ENCODE data around the gene RGS12. TPM values are rescaled to one million over a fixed set of nuclear protein-coding genes. Genes with fewer than 3 reads are reported as not detected.

RGS12 gene
- total RNA-seq, 1 experiment from 2014 or later: 4.7 TPM

- H3K36me3 ChIP-seq (ENCODE audit: insufficient read depth, low read length): no peaks in the 10 kb centered on the region
- no peak overlapping the region for H2AFZ ChIP-seq (ENCODE audit: low read length)
- no peaks in the 10 kb centered on the region for H3K9me2 ChIP-seq (replicated peaks; ENCODE audit: insufficient read depth, low read length)
- no peaks in the 10 kb centered on the region for H3K27me3 ChIP-seq (ENCODE audit: low read length)
- H3K9me3 ChIP-seq (ENCODE audit: low read length): no peaks in the 10 kb centered on the region
- H3K4me1 ChIP-seq (ENCODE audit: low read length): no peaks in the 10 kb centered on the region
- no peak overlapping the region for H3K4me3 ChIP-seq (ENCODE audit: low read length)
- no peaks in the 10 kb centered on the region for H4K20me1 ChIP-seq (ENCODE audit: insufficient read depth, low read depth, low read length)
- no peak overlapping the region for H3K4me2 ChIP-seq (ENCODE audit: low read depth, low read length, poor library complexity, severe bottlenecking)
- no peak overlapping the region for H3K27ac ChIP-seq (ENCODE audit: low read length)
- H3K79me2 ChIP-seq (ENCODE audit: low read length): no peaks in the 10 kb centered on the region
- no peak for DNase-seq
- H3K9ac ChIP-seq (ENCODE audit: low read length): no peak overlapping the region
These were observed 22.7 kb downstream of the RGS12 start for GRCh38 chr4:3315566-3315965.

- Histone ChIP-seq H3K9ac (ENCODE audit: low read length) (no peak overlapping the region), H3K27me3 (ENCODE audit: low read length) (no peaks in the 10 kb centered on the region), H3K79me2 (ENCODE audit: low read length) (no peaks in the 10 kb centered on the region), H4K20me1 (ENCODE audit: insufficient read depth, low read depth, low read length) (no peaks in the 10 kb centered on the region), H3K4me3 (ENCODE audit: low read length) (no peak overlapping the region), H3K9me2 (replicated peaks; ENCODE audit: insufficient read depth, low read length) (no peaks in the 10 kb centered on the region), H3K27ac (ENCODE audit: low read length) (no peak overlapping the region), H2AFZ (ENCODE audit: low read length) (no peak overlapping the region), H3K4me1 (ENCODE audit: low read length) (no peaks in the 10 kb centered on the region), H3K9me3 (ENCODE audit: low read length) (no peaks in the 10 kb centered on the region), H3K4me2 (ENCODE audit: low read depth, low read length, poor library complexity, severe bottlenecking) (no peak overlapping the region), H3K36me3 (ENCODE audit: insufficient read depth, low read length) (no peaks in the 10 kb centered on the region)
- DNase-seq: no peak
These were observed 23.3 kb downstream of the RGS12 start for GRCh38 chr4:3316146-3316545.

DNA sequence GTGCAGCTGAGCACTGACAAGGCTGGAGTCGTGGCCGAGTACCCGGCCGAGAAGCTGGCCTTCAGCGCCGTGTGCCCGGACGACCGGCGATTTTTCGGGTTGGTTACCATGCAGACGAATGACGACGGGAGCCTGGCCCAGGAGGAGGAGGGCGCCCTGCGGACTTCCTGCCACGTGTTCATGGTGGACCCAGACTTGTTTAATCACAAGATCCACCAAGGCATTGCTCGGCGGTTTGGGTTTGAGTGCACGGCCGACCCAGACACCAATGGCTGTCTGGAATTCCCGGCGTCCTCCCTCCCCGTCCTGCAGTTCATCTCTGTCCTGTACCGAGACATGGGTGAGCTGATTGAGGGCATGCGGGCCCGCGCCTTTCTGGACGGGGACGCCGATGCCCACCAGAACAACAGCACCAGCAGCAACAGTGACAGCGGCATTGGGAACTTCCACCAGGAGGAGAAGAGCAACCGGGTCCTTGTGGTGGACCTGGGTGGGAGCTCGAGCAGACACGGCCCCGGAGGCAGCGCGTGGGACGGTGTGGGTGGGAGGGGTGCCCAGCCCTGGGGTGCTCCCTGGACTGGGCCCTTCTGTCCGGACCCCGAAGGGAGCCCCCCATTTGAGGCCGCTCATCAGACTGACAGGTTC is 24.3 kb downstream of the RGS12 start:
- Histone ChIP-seq H4K20me1 (ENCODE audit: insufficient read depth, low read depth, low read length) (no peaks in the 10 kb centered on the region), H2AFZ (ENCODE audit: low read length) (no peak overlapping the region), H3K79me2 (ENCODE audit: low read length) (no peaks in the 10 kb centered on the region), H3K9me3 (ENCODE audit: low read length) (no peaks in the 10 kb centered on the region), H3K36me3 (ENCODE audit: insufficient read depth, low read length) (no peaks in the 10 kb centered on the region), H3K4me3 (ENCODE audit: low read length) (no peak overlapping the region), H3K9me2 (replicated peaks; ENCODE audit: insufficient read depth, low read length) (no peaks in the 10 kb centered on the region), H3K27me3 (ENCODE audit: low read length) (no peaks in the 10 kb centered on the region), H3K4me1 (ENCODE audit: low read length) (peaks cover 6% of the 10 kb centered on the region), H3K9ac (ENCODE audit: low read length) (no peak overlapping the region), H3K27ac (ENCODE audit: low read length) (no peak overlapping the region), H3K4me2 (ENCODE audit: low read depth, low read length, poor library complexity, severe bottlenecking) (no peak overlapping the region)
- no peak for DNase-seq

GRCh38 chr4:3317656-3318211 is 24.9 kb downstream of the RGS12 start:
- no peaks in the 10 kb centered on the region for H3K27me3 ChIP-seq (ENCODE audit: low read length)
- no peak overlapping the region for H2AFZ ChIP-seq (ENCODE audit: low read length)
- H4K20me1 ChIP-seq (ENCODE audit: insufficient read depth, low read depth, low read length): no peaks in the 10 kb centered on the region
- H3K27ac ChIP-seq (ENCODE audit: low read length): no peak overlapping the region
- no peak for DNase-seq
- H3K4me3 ChIP-seq (ENCODE audit: low read length): no peak overlapping the region
- H3K9me2 ChIP-seq (replicated peaks; ENCODE audit: insufficient read depth, low read length): no peaks in the 10 kb centered on the region
- H3K9me3 ChIP-seq (ENCODE audit: low read length): no peaks in the 10 kb centered on the region
- peaks cover 6% of the 10 kb centered on the region for H3K4me1 ChIP-seq (ENCODE audit: low read length)
- no peak overlapping the region for H3K9ac ChIP-seq (ENCODE audit: low read length)
- H3K4me2 ChIP-seq (ENCODE audit: low read depth, low read length, poor library complexity, severe bottlenecking): no peak overlapping the region
- H3K79me2 ChIP-seq (ENCODE audit: low read length): no peaks in the 10 kb centered on the region
- no peaks in the 10 kb centered on the region for H3K36me3 ChIP-seq (ENCODE audit: insufficient read depth, low read length)

GRCh38 chr4:3318561-3319021 is 25.8 kb downstream of the RGS12 start:
- Histone ChIP-seq H3K36me3 (ENCODE audit: insufficient read depth, low read length) (no peaks in the 10 kb centered on the region), H3K27ac (ENCODE audit: low read length) (no peak overlapping the region), H3K9me2 (replicated peaks; ENCODE audit: insufficient read depth, low read length) (no peaks in the 10 kb centered on the region), H3K4me1 (ENCODE audit: low read length) (peaks cover 6% of the 10 kb centered on the region), H3K27me3 (ENCODE audit: low read length) (no peaks in the 10 kb centered on the region), H3K79me2 (ENCODE audit: low read length) (no peaks in the 10 kb centered on the region), H3K9me3 (ENCODE audit: low read length) (no peaks in the 10 kb centered on the region), H3K9ac (ENCODE audit: low read length) (no peak overlapping the region), H4K20me1 (ENCODE audit: insufficient read depth, low read depth, low read length) (no peaks in the 10 kb centered on the region), H3K4me3 (ENCODE audit: low read length) (no peak overlapping the region), H3K4me2 (ENCODE audit: low read depth, low read length, poor library complexity, severe bottlenecking) (no peak overlapping the region), H2AFZ (ENCODE audit: low read length) (no peak overlapping the region)
- DNase-seq: no peak

DNA sequence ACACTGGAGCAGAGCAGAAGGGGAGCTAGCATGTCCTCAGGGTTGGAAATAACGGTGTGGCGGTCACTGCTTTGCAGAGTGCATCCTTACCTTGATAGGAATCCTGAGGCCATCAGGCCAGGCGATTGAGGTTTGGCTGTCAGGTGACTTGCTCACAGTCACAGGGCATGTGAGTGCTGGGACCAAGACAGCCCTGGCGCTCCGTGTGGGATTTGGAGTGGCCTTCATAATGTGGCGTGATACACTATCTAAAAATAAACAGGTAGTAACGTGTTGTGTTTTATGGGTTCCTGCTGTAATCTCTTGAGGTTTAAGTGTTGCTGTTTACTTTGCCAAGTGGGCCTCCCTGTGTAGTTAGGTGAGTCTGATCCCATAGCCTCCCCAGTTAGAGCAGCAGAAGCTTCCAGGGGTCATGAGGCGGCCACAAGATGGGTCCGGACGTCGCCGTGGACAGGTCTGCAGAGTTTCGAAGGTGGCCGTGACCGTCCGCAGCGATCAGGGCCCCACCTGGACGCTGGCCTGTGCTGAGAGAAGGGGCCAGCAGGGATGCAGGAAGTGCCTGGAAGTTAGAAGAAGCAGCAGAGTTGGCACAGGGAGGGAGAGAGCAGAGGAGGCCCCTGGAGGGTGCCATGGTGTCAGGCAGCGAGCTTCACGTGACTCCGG is 27.7 kb downstream of the RGS12 start:
- no peak overlapping the region for H3K9ac ChIP-seq (ENCODE audit: low read length)
- no peak overlapping the region for H3K4me3 ChIP-seq (ENCODE audit: low read length)
- no peak for DNase-seq

GRCh38 chr4:3321295-3321889 is 28.6 kb downstream of the RGS12 start:
- H3K36me3 ChIP-seq (ENCODE audit: insufficient read depth, low read length): no peaks in the 10 kb centered on the region
- H3K9me2 ChIP-seq (replicated peaks; ENCODE audit: insufficient read depth, low read length): no peaks in the 10 kb centered on the region
- DNase-seq: no peak
- H3K9ac ChIP-seq (ENCODE audit: low read length): no peak overlapping the region
- H3K79me2 ChIP-seq (ENCODE audit: low read length): no peaks in the 10 kb centered on the region
- H3K27me3 ChIP-seq (ENCODE audit: low read length): no peaks in the 10 kb centered on the region
- peaks cover 6% of the 10 kb centered on the region for H3K4me1 ChIP-seq (ENCODE audit: low read length)
- no peak overlapping the region for H3K4me2 ChIP-seq (ENCODE audit: low read depth, low read length, poor library complexity, severe bottlenecking)
- H4K20me1 ChIP-seq (ENCODE audit: insufficient read depth, low read depth, low read length): no peaks in the 10 kb centered on the region
- H2AFZ ChIP-seq (ENCODE audit: low read length): no peak overlapping the region
- no peak overlapping the region for H3K4me3 ChIP-seq (ENCODE audit: low read length)
- no peak overlapping the region for H3K27ac ChIP-seq (ENCODE audit: low read length)
- H3K9me3 ChIP-seq (ENCODE audit: low read length): no peaks in the 10 kb centered on the region

More for the DNA sequence above, 27.7 kb downstream of the RGS12 start:
- no peaks in the 10 kb centered on the region for H3K9me3 ChIP-seq (ENCODE audit: low read length)
- no peaks in the 10 kb centered on the region for H3K9me2 ChIP-seq (replicated peaks; ENCODE audit: insufficient read depth, low read length)
- H3K27ac ChIP-seq (ENCODE audit: low read length): no peak overlapping the region
- peaks cover 6% of the 10 kb centered on the region for H3K4me1 ChIP-seq (ENCODE audit: low read length)
- no peak overlapping the region for H3K4me2 ChIP-seq (ENCODE audit: low read depth, low read length, poor library complexity, severe bottlenecking)
- H3K27me3 ChIP-seq (ENCODE audit: low read length): no peaks in the 10 kb centered on the region
- H3K79me2 ChIP-seq (ENCODE audit: low read length): no peaks in the 10 kb centered on the region
- no peaks in the 10 kb centered on the region for H3K36me3 ChIP-seq (ENCODE audit: insufficient read depth, low read length)
- H4K20me1 ChIP-seq (ENCODE audit: insufficient read depth, low read depth, low read length): no peaks in the 10 kb centered on the region
- H2AFZ ChIP-seq (ENCODE audit: low read length): no peak overlapping the region

- H3K4me2 ChIP-seq (ENCODE audit: low read depth, low read length, poor library complexity, severe bottlenecking): no peak overlapping the region
- no peak overlapping the region for H3K4me3 ChIP-seq (ENCODE audit: low read length)
- H3K4me1 ChIP-seq (ENCODE audit: low read length): peaks cover 6% of the 10 kb centered on the region
- no peaks in the 10 kb centered on the region for H3K79me2 ChIP-seq (ENCODE audit: low read length)
- H3K36me3 ChIP-seq (ENCODE audit: insufficient read depth, low read length): no peaks in the 10 kb centered on the region
- DNase-seq: no peak
- no peaks in the 10 kb centered on the region for H3K9me3 ChIP-seq (ENCODE audit: low read length)
- no peak overlapping the region for H3K9ac ChIP-seq (ENCODE audit: low read length)
- no peak overlapping the region for H3K27ac ChIP-seq (ENCODE audit: low read length)
- H3K27me3 ChIP-seq (ENCODE audit: low read length): no peaks in the 10 kb centered on the region
- H4K20me1 ChIP-seq (ENCODE audit: insufficient read depth, low read depth, low read length): no peaks in the 10 kb centered on the region
- H2AFZ ChIP-seq (ENCODE audit: low read length): peak overlapping the region; percentile 14; the same call in 1 of the 2 replicates
- H3K9me2 ChIP-seq (replicated peaks; ENCODE audit: insufficient read depth, low read length): no peaks in the 10 kb centered on the region
These were observed 29.3 kb downstream of the RGS12 start for GRCh38 chr4:3322059-3322550.

All from Karpas-422 (cell line).